CD8-positive, alpha-beta memory T cell (primary cell): ENCODE data around the gene MRPS27. TPM values are rescaled to one million over a fixed set of nuclear protein-coding genes. Genes with fewer than 3 reads are reported as not detected.

Source experiments
- CTCF ChIA-PET: fragments of 350-600 bp; sonication (Branson Sonifier 250); formaldehyde crosslinking; loops from one replicate; lab custom pipeline; 2021; ENCODE audit warnings: antibody characterized with exemption; lab: Charles Lee
- POLR2A ChIA-PET: fragments of 350-600 bp; sonication (Branson Sonifier 250); formaldehyde crosslinking; loops from one replicate; lab custom pipeline; 2021; ENCODE audit warnings: antibody characterized with exemption; lab: Charles Lee
- DNase-seq, 5 donors: peaks; one replicate each; pipeline versions ENCODE4 v3.0.0 to v3.0.0-alpha.2; 2020 to 2022; ENCODE audit warnings: mixed read lengths in 1 of 5
- H3K27ac ChIP-seq: one replicate; pipeline ENCODE4 v1.7.0; 2013; ENCODE audit warnings: low read depth, mild to moderate bottlenecking, low read length, moderate library complexity
- H3K27me3 ChIP-seq: 2 replicates; pipeline ENCODE4 v1.7.0; 2013; ENCODE audit warnings: low read length, mild to moderate bottlenecking; ENCODE audit not compliant: insufficient read depth, poor library complexity, severe bottlenecking
- H3K36me3 ChIP-seq: 2 replicates; pipeline ENCODE4 v1.7.0; 2013; ENCODE audit warnings: mild to moderate bottlenecking, low read length, moderate library complexity; ENCODE audit not compliant: insufficient read depth
- H3K4me1 ChIP-seq: 2 replicates; pipeline ENCODE4 v1.7.0; 2013; ENCODE audit warnings: mild to moderate bottlenecking, low read length, moderate library complexity; ENCODE audit not compliant: insufficient read depth
- H3K4me3 ChIP-seq: 2 replicates; pipeline ENCODE4 v1.7.0; 2013; ENCODE audit warnings: mild to moderate bottlenecking, low read length
- H3K9me3 ChIP-seq: 2 replicates; pipeline ENCODE4 v1.7.0; 2013; ENCODE audit warnings: mild to moderate bottlenecking, low read length
- H3K27ac Mint-ChIP-seq, 8 donors: one replicate each; pipeline ENCODE4 v1.8.0; 2020 to 2021; ENCODE audit warnings: mixed read lengths in 8 of 8, mild to moderate bottlenecking in 6 of 8, inconsistent platforms in 3 of 8, moderate library complexity in 3 of 8
- H3K27me3 Mint-ChIP-seq, 2 donors: one replicate each; pipeline ENCODE4 v1.8.0; 2020 to 2021; ENCODE audit warnings: mixed read lengths in 2 of 2, mild to moderate bottlenecking in 1 of 2, moderate library complexity in 1 of 2
- H3K36me3 Mint-ChIP-seq, 3 donors: one replicate each; pipeline ENCODE4 v1.8.0; 2020 to 2021; ENCODE audit warnings: mixed read lengths in 3 of 3, inconsistent platforms in 1 of 3, mild to moderate bottlenecking in 1 of 3
- H3K4me1 Mint-ChIP-seq, 3 donors: one replicate each; pipeline ENCODE4 v1.8.0; 2020 to 2021; ENCODE audit warnings: mixed read lengths in 3 of 3, inconsistent platforms in 1 of 3, mild to moderate bottlenecking in 1 of 3
- H3K4me3 Mint-ChIP-seq, 7 donors: one replicate each; pipeline ENCODE4 v1.8.0; 2020 to 2021; ENCODE audit warnings: mixed read lengths in 7 of 7, mild to moderate bottlenecking in 6 of 7, moderate library complexity in 4 of 7, inconsistent platforms in 2 of 7
- H3K9me3 Mint-ChIP-seq, 5 donors: one replicate each; pipeline ENCODE4 v1.8.0; 2020 to 2022; ENCODE audit warnings: mixed read lengths in 5 of 5, mild to moderate bottlenecking in 3 of 5, moderate library complexity in 2 of 5, inconsistent platforms in 1 of 5
- polyA plus RNA-seq: library from polyadenylated mRNA; unstranded; fragments of 300-500 nt; fragmentation: Illumina TruSeq; gene quantifications from one replicate; pipeline ENCODE4 v1.2.3, GENCODE V29; 2021
- total RNA-seq, 2 experiments: library from RNA; stranded (reverse); gene quantifications; one replicate each; pipeline ENCODE4 v1.2.3, GENCODE V29; 2021

The MRPS27 gene
- total and polyA plus RNA-seq, 3 experiments from 2014 or later, result 35.9 to 91.9 (median 86.9) TPM

DNA sequence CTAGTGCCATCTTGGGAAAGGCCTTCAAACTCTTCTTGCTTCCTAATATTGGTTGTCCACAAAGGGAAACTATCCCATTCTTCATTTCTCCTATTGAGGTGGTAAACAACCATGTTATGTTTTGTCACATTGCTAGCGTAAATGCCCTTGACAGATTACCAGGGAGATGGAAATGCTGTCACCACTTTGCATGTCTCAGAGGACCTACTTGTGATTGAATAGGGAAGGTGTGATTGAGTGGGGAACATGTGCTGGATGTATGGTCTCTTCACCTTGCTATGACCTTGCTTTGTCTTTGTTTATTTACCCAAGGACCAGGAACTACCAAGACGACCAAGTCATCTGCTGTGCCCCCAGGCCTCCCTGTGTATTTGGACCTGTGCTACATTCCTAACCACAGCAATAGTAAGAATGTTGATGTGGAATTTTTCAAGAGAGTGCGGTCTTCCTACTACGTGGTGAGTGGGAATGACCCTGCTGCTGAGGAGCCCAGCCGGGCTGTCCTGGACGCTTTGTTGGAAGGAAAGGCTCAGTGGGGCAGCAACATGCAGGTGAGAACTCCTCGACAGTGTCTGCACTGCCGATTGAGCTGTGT lies 116.7 kb downstream of the MRPS27 start:
- H3K9me3 Mint-ChIP-seq, result no peaks in the 10 kb centered on the region
- no peak for DNase-seq
- Histone ChIP-seq H3K36me3 (no peaks in the 10 kb centered on the region), H3K9me3 (no peaks in the 10 kb centered on the region), H3K27me3 (no peaks in the 10 kb centered on the region), H3K27ac (no peak overlapping the region), H3K4me3 (no peak overlapping the region), H3K4me1 (no peaks in the 10 kb centered on the region)
- H3K4me1 Mint-ChIP-seq, result no peaks in the 10 kb centered on the region
- CTCF ChIA-PET, result no interaction called here
- peaks cover 6 to 8% of the 10 kb centered on the region in 2 donors for H3K27me3 Mint-ChIP-seq
- POLR2A ChIA-PET, result no interaction called here
- no peak overlapping the region for H3K27ac Mint-ChIP-seq
- no peak overlapping the region for H3K4me3 Mint-ChIP-seq
- peaks cover 0 to 4% (median 3%) of the 10 kb centered on the region in 3 donors for H3K36me3 Mint-ChIP-seq

DNA sequence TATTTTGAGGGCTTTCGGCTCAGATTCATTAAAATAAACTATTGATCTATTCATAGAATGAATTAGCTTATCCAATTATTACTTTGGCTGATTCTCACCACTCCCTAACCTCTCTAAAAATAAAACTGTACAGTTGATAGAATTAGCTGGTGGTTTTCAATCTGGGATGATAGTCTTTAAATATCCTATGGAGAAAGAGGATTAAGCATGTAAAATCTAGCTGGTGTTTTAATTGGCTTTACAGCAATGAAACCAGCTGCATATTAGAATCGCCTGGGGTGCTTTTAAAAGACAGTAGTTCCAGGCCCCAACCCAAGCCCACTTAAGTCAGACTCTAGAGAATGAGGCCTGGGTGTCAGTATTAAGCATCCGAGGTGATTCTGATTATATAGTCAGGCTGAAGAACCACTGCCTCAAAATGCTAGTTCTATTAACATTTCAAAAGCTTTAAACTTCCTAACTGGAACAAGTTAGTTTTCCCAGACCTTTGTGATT lies 117.7 kb downstream of the MRPS27 start:
- POLR2A ChIA-PET, result no interaction called here
- H3K4me1 ChIP-seq, result no peaks in the 10 kb centered on the region
- Mint-ChIP-seq H3K27me3 (peaks cover 11 to 18% of the 10 kb centered on the region in 2 donors), H3K4me1 (no peaks in the 10 kb centered on the region), H3K9me3 (no peaks in the 10 kb centered on the region), H3K4me3 (no peak overlapping the region), H3K27ac (no peak overlapping the region), H3K36me3 (peaks cover 0 to 4% (median 3%) of the 10 kb centered on the region in 3 donors)
- CTCF ChIA-PET, result no interaction called here
- H3K9me3 ChIP-seq, result no peaks in the 10 kb centered on the region
- DNase-seq, result no peak
- H3K27me3 ChIP-seq, result no peaks in the 10 kb centered on the region
- no peak overlapping the region for H3K27ac ChIP-seq
- H3K36me3 ChIP-seq, result no peaks in the 10 kb centered on the region
- no peak overlapping the region for H3K4me3 ChIP-seq

DNA sequence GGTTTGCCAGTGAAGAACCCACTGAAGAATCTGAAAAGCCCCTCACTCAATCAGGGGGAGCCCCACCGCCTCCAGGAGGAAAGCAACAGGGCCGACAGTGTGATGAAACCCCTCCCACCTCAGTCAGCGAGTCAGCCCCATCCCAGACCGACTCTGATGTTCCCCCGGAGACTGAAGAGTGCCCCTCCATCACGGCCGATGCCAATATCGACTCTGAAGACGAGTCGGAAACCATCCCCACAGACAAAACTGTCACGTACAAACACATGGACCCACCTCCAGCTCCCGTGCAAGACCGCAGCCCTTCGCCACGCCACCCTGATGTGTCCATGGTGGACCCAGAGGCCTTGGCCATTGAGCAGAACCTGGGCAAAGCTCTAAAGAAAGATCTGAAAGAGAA lies 120.4 kb downstream of the MRPS27 start:
- Histone ChIP-seq H3K4me3 (no peak overlapping the region), H3K36me3 (no peaks in the 10 kb centered on the region), H3K4me1 (peaks cover 10% of the 10 kb centered on the region), H3K27ac (no peak overlapping the region), H3K9me3 (no peaks in the 10 kb centered on the region), H3K27me3 (peaks cover 19% of the 10 kb centered on the region)
- Mint-ChIP-seq H3K36me3 (peaks cover 0 to 13% (median 4%) of the 10 kb centered on the region in 3 donors), H3K9me3 (peaks cover 0 to 5% (median 2%) of the 10 kb centered on the region in 5 donors), H3K27me3 (peaks cover 25 to 45% of the 10 kb centered on the region in 2 donors), H3K4me1 (peaks cover 12 to 16% (median 15%) of the 10 kb centered on the region in 3 donors), H3K27ac (no peak overlapping the region), H3K4me3 (no peak overlapping the region)
- ChIA-PET CTCF (no interaction called here), POLR2A (no interaction called here)
- DNase-seq, result no peak

DNA sequence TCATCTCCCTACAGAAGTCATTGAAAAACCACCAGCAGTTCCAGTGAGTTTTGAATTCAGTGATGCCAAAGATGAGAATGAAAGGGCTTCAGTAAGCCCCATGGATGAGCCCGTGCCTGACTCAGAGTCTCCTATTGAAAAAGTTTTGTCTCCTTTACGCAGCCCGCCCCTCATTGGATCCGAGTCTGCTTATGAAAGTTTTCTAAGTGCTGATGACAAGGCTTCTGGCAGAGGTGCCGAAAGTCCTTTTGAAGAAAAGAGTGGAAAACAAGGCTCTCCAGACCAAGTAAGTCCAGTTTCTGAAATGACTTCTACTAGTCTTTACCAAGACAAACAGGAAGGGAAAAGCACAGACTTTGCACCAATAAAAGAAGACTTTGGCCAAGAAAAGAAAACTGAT lies 122.6 kb downstream of the MRPS27 start:
- CTCF ChIA-PET, result no interaction called here
- Histone ChIP-seq H3K4me3 (no peak overlapping the region), H3K27me3 (peaks cover 28% of the 10 kb centered on the region), H3K36me3 (no peaks in the 10 kb centered on the region), H3K27ac (no peak overlapping the region), H3K9me3 (no peaks in the 10 kb centered on the region), H3K4me1 (peaks cover 15% of the 10 kb centered on the region)
- Mint-ChIP-seq H3K36me3 (peaks cover 0 to 13% (median 4%) of the 10 kb centered on the region in 3 donors), H3K27ac (no peak overlapping the region), H3K4me1 (peaks cover 16 to 25% (median 22%) of the 10 kb centered on the region in 3 donors), H3K9me3 (peaks cover 0 to 5% (median 2%) of the 10 kb centered on the region in 5 donors), H3K4me3 (no peak overlapping the region), H3K27me3 (peaks cover 36 to 60% of the 10 kb centered on the region in 2 donors)
- POLR2A ChIA-PET, result no interaction called here
- DNase-seq, result no peak

DNA sequence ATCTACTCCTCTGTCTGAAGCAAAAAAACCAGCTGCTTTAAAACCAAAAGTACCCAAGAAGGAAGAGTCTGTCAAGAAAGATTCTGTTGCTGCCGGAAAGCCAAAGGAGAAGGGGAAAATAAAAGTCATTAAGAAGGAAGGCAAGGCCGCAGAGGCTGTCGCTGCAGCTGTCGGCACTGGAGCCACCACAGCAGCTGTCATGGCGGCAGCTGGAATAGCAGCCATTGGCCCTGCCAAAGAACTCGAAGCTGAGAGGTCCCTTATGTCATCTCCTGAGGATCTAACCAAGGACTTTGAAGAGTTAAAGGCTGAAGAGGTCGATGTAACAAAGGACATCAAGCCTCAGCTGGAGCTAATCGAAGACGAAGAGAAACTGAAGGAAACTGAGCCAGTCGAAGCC lies 124.5 kb downstream of the MRPS27 start:
- peaks cover 28% of the 10 kb centered on the region for H3K27me3 ChIP-seq
- Mint-ChIP-seq H3K4me3 (peak overlapping the region in 3 of 7 donors; percentile 44 to 70 (median 65)), H3K36me3 (peaks cover 0 to 13% (median 4%) of the 10 kb centered on the region in 3 donors), H3K27me3 (peaks cover 36 to 60% of the 10 kb centered on the region in 2 donors), H3K4me1 (peaks cover 16 to 25% (median 22%) of the 10 kb centered on the region in 3 donors), H3K9me3 (peaks cover 0 to 5% (median 2%) of the 10 kb centered on the region in 5 donors), H3K27ac (no peak overlapping the region)
- H3K9me3 ChIP-seq, result no peaks in the 10 kb centered on the region
- CTCF ChIA-PET, result no interaction called here
- H3K36me3 ChIP-seq, result no peaks in the 10 kb centered on the region
- H3K4me3 ChIP-seq, result no peak overlapping the region
- no peak for DNase-seq
- H3K27ac ChIP-seq, result no peak overlapping the region
- POLR2A ChIA-PET, result no interaction called here
- H3K4me1 ChIP-seq, result peaks cover 15% of the 10 kb centered on the region

DNA sequence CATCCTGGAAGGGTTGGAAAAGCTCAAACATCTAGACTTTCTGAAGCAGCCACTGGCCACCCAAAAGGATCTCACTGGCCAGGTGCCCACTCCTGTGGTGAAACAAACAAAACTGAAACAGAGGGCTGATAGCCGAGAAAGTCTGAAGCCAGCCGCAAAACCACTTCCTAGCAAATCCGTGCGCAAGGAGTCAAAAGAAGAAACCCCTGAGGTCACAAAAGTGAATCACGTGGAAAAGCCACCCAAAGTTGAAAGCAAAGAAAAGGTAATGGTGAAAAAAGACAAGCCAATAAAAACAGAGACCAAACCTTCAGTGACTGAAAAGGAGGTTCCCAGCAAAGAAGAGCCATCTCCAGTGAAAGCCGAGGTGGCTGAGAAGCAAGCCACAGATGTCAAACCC lies 125.2 kb downstream of the MRPS27 start:
- H3K27me3 ChIP-seq, result peaks cover 28% of the 10 kb centered on the region
- peak in 4 of 5 donors; percentile 8 to 68 (median 40) for DNase-seq
- no peaks in the 10 kb centered on the region for H3K9me3 ChIP-seq
- Mint-ChIP-seq H3K4me1 (peaks cover 16 to 25% (median 22%) of the 10 kb centered on the region in 3 donors), H3K4me3 (peak overlapping the region in 6 of 7 donors; percentile 44 to 74 (median 57)), H3K27ac (peak overlapping the region in 5 of 8 donors; percentile 3 to 81 (median 57)), H3K9me3 (peaks cover 0 to 5% (median 2%) of the 10 kb centered on the region in 5 donors), H3K36me3 (peaks cover 0 to 13% (median 4%) of the 10 kb centered on the region in 3 donors), H3K27me3 (peaks cover 36 to 60% of the 10 kb centered on the region in 2 donors)
- H3K4me3 ChIP-seq, result no peak overlapping the region
- H3K4me1 ChIP-seq, result peaks cover 15% of the 10 kb centered on the region
- CTCF ChIA-PET, result no interaction called here
- no peak overlapping the region for H3K27ac ChIP-seq
- no peaks in the 10 kb centered on the region for H3K36me3 ChIP-seq
- POLR2A ChIA-PET, result no interaction called here

DNA sequence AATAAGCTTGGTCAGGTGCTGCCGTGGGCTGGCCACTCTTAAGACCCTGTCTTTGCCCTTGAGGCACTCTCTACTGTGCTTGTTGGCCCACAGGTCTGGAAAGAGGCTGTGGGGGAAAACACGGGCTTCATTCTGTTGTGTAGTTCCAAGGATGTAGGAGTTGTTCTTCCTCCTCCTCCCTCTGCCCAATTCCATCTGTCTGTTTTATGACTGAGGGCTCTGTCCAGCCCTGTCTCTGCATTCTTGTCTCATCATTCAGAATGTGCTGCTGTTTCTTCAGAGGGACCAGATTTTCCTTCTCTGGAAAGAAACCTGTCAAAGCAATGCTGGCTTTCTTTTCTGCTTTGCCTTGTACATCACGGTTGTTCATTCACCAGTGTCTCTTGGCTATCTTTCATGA lies 128.6 kb downstream of the MRPS27 start:
- ChIA-PET CTCF (no interaction called here), POLR2A (no interaction called here)
- Histone ChIP-seq H3K27me3 (peaks cover 21% of the 10 kb centered on the region), H3K4me1 (peaks cover 15% of the 10 kb centered on the region), H3K4me3 (no peak overlapping the region), H3K36me3 (no peaks in the 10 kb centered on the region), H3K9me3 (no peaks in the 10 kb centered on the region), H3K27ac (no peak overlapping the region)
- Mint-ChIP-seq H3K4me1 (peaks cover 16 to 25% (median 22%) of the 10 kb centered on the region in 3 donors), H3K27ac (no peak overlapping the region), H3K27me3 (peaks cover 30 to 34% of the 10 kb centered on the region in 2 donors), H3K9me3 (peaks cover 0 to 5% (median 2%) of the 10 kb centered on the region in 5 donors), H3K4me3 (peak overlapping the region in 1 of 7 donors; percentile 10), H3K36me3 (peaks cover 0 to 9% (median 0%) of the 10 kb centered on the region in 3 donors)
- no peak for DNase-seq

DNA sequence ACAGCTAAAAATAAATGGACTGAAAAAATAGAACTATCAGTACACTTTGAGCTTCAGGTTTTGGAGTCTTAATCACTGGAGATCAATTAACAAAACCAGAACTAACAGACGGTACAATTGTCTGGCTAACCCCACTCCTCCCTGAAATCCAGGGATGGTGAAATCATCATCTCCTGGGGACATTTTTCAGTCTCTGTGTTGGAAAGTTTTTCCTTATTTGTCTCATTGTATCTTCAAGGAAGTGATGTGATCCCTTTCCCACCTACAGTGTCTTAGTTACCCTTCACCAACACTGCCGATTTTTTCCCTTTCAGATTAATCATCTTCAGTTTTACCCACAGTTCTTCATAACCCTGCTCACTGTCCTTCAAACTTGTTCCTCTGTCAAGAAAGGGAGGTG lies 130.9 kb downstream of the MRPS27 start:
- Mint-ChIP-seq H3K27ac (no peak overlapping the region), H3K9me3 (no peaks in the 10 kb centered on the region), H3K36me3 (no peaks in the 10 kb centered on the region), H3K4me3 (no peak overlapping the region), H3K4me1 (peaks cover 1 to 4% (median 1%) of the 10 kb centered on the region in 3 donors), H3K27me3 (peaks cover 25 to 31% of the 10 kb centered on the region in 2 donors)
- POLR2A ChIA-PET, result no interaction called here
- CTCF ChIA-PET, result no interaction called here
- peaks cover 4% of the 10 kb centered on the region for H3K27me3 ChIP-seq
- no peaks in the 10 kb centered on the region for H3K4me1 ChIP-seq
- no peak for DNase-seq
- H3K9me3 ChIP-seq, result no peaks in the 10 kb centered on the region
- no peaks in the 10 kb centered on the region for H3K36me3 ChIP-seq
- H3K27ac ChIP-seq, result no peak overlapping the region
- no peak overlapping the region for H3K4me3 ChIP-seq
